ENCODE measurements around the gene MARCHF10. TPM values are rescaled to one million over a fixed set of nuclear protein-coding genes. Genes with fewer than 3 reads are reported as not detected.

Gene MARCHF10
- total RNA-seq, 6 donors from 2014 or later = 0.72 to 7.2 (median 3.2) TPM

DNA sequence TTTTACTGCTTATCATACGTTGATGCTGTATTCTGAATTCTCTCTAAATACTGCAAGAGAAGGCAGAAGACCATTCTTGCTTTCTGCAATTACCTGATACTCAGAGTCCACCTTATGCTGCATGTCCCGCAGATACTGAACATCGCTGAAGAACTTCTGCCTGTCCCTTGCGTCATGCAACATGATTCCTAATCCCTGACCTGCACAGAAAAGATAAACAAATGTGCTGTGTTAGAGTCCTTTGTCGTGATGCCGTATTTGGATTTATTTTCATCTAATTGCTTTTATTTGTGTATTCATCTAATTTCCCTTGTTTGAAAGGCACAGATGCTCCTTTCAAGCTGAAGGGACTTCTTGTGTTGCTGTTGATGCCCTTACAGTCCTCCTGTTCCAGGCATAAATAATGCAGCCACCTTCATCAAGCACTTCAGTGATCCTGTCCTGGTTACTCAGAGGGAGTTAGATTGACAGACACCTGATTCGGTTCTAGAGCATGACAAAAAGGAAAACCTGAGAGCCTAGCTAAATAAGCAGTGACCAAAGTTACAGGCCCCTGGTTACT is 6.5 kb downstream of the MARCHF10 start:
- Histone ChIP-seq H3K4me3 (no peak overlapping the region), H3K27me3 (no peaks in the 10 kb centered on the region), H3K27ac (no peak overlapping the region), H3K4me1 (no peaks in the 10 kb centered on the region), H3K36me3 (no peaks in the 10 kb centered on the region), H3K9me3 (no peaks in the 10 kb centered on the region)
- ATAC-seq (ENCODE audit: low FRiP score in 2 of 2) = no peak
- DNase-seq = no peak
- 84 to 90% methylated on average over 7 of the region's 7 CpGs for WGBS, 2 donors
- TF ChIP-seq, protein P1, sequence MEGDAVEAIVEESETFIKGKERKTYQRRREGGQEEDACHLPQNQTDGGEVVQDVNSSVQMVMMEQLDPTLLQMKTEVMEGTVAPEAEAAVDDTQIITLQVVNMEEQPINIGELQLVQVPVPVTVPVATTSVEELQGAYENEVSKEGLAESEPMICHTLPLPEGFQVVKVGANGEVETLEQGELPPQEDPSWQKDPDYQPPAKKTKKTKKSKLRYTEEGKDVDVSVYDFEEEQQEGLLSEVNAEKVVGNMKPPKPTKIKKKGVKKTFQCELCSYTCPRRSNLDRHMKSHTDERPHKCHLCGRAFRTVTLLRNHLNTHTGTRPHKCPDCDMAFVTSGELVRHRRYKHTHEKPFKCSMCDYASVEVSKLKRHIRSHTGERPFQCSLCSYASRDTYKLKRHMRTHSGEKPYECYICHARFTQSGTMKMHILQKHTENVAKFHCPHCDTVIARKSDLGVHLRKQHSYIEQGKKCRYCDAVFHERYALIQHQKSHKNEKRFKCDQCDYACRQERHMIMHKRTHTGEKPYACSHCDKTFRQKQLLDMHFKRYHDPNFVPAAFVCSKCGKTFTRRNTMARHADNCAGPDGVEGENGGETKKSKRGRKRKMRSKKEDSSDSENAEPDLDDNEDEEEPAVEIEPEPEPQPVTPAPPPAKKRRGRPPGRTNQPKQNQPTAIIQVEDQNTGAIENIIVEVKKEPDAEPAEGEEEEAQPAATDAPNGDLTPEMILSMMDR (IDR thresholded peaks at IDR 0.05) = no peak
- TF ChIP-seq POLR2A (IDR thresholded peaks at IDR 0.05) (no peak), EP300 (IDR thresholded peaks at IDR 0.05) (no peak), POLR2AphosphoS5 (IDR thresholded peaks at IDR 0.05) (no peak)

DNA sequence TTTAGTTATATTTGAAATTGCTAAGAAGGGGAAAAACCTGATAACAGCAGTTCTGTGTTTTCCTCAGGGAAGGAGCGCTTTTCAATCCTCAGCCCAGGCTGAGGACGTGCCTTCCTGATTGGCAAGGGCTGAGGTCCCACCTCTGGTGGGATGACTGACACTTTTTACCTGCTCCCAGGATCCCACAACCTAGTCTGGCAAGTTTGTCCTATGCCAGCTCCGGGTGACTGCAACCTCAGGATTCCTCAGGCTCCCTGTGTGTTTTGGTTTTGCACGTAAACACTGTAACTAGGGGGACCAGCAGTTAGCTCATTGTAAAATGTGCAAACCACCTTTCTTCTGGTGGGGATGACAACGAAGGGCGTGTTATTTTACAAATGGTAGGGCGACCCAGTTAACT is 7.5 kb downstream of the MARCHF10 start:
- H3K4me1 ChIP-seq = no peaks in the 10 kb centered on the region
- 30 to 44% methylated on average over 7 of the region's 7 CpGs for WGBS, 2 donors
- TF ChIP-seq POLR2A (IDR thresholded peaks at IDR 0.05) (no peak), POLR2AphosphoS5 (IDR thresholded peaks at IDR 0.05) (no peak), EP300 (IDR thresholded peaks at IDR 0.05) (no peak)
- TF ChIP-seq, protein P1 (IDR thresholded peaks at IDR 0.05) = no peak
- H3K27me3 ChIP-seq = no peaks in the 10 kb centered on the region
- no peak overlapping the region for H3K4me3 ChIP-seq
- H3K9me3 ChIP-seq = no peaks in the 10 kb centered on the region
- no peak overlapping the region for H3K27ac ChIP-seq
- peak; percentile 6 to 69 for ATAC-seq (ENCODE audit: low FRiP score in 2 of 2)
- H3K36me3 ChIP-seq = no peaks in the 10 kb centered on the region
- peak in 1 of 2 donors; percentile 28 for DNase-seq

DNA sequence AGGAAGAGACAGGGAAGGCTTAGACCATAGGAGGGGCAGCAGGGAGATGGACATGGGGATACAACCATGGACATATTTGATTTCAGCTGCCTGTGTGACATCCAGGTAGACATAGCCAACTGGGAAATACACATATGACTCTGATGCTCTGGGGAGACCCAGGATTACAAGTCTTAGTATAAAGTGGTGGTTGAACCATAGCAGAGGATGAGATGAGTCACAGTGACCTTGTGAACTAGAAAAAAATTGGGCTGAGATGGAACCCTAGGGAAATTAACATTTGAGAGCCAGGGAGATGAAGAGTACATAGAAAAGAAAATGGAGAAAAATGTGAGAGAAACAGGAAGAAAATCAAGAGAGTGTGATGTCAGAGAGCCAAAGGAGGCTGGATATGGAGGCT is 10.2 kb downstream of the MARCHF10 start:
- ATAC-seq (ENCODE audit: low FRiP score in 2 of 2) (no peak), DNase-seq (no peak)
- no peaks in the 10 kb centered on the region for H3K9me3 ChIP-seq
- H3K36me3 ChIP-seq = no peaks in the 10 kb centered on the region
- no peak overlapping the region for H3K4me3 ChIP-seq
- H3K4me1 ChIP-seq = no peaks in the 10 kb centered on the region
- TF ChIP-seq, protein P1 (IDR thresholded peaks at IDR 0.05) = no peak
- TF ChIP-seq POLR2AphosphoS5 (IDR thresholded peaks at IDR 0.05) (no peak), POLR2A (IDR thresholded peaks at IDR 0.05) (no peak), EP300 (IDR thresholded peaks at IDR 0.05) (no peak)
- H3K27ac ChIP-seq = no peak overlapping the region
- no peaks in the 10 kb centered on the region for H3K27me3 ChIP-seq

DNA sequence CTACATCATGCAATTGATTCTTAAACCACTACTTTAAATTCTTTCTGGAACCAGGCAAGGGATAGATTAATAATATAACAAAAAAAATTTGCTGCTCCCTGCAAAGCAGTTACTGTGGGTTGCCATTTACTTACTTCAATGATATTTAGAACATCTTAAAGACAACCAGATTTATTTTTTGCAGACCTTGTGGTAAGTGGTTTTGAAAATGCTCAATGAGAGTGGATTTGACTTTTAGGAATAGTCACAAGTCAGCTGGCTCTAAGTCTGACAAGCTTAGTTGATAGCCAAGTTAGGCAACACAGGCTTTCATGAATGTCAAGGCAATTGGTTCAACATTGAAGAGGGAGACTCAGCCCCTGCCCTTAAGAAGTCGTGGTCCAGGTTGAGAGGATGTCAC is 11.8 kb downstream of the MARCHF10 start:
- 80 to 89% methylated on average over 1 of the region's 1 CpG for WGBS, 2 donors
- Histone ChIP-seq H3K36me3 (no peaks in the 10 kb centered on the region), H3K4me3 (no peak overlapping the region), H3K27me3 (no peaks in the 10 kb centered on the region), H3K4me1 (no peaks in the 10 kb centered on the region), H3K9me3 (no peaks in the 10 kb centered on the region), H3K27ac (no peak overlapping the region)
- TF ChIP-seq POLR2AphosphoS5 (IDR thresholded peaks at IDR 0.05) (no peak), EP300 (IDR thresholded peaks at IDR 0.05) (no peak), POLR2A (IDR thresholded peaks at IDR 0.05) (no peak)
- TF ChIP-seq, protein P1 (IDR thresholded peaks at IDR 0.05) = no peak
- DNase-seq (no peak), ATAC-seq (ENCODE audit: low FRiP score in 2 of 2) (no peak)

DNA sequence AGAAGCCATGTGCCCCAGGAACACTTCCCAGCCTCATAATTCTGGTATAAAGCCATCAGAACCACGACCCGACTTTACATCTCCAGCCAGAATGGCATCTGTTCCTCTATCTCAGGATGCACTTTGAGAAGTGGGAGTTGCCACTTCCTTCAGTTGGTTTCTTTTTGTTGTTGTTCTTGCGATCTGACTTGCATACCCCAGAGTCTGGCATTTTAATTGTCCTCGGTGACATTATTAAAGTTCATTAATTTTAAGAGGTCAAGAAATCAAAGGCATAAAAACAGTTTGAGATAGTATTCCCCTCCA is 13.5 kb downstream of the MARCHF10 start:
- 34 to 36% methylated on average over 4 of the region's 4 CpGs for WGBS, 2 donors
- Histone ChIP-seq H3K9me3 (no peaks in the 10 kb centered on the region), H3K27me3 (no peaks in the 10 kb centered on the region), H3K36me3 (no peaks in the 10 kb centered on the region), H3K4me3 (no peak overlapping the region), H3K4me1 (no peaks in the 10 kb centered on the region), H3K27ac (no peak overlapping the region)
- TF ChIP-seq, protein P1 (IDR thresholded peaks at IDR 0.05) = no peak
- TF ChIP-seq POLR2A (IDR thresholded peaks at IDR 0.05) (no peak), EP300 (IDR thresholded peaks at IDR 0.05) (no peak), POLR2AphosphoS5 (IDR thresholded peaks at IDR 0.05) (no peak)
- no peak for DNase-seq
- no peak for ATAC-seq (ENCODE audit: low FRiP score in 2 of 2)
